ENCODE results near the gene ATP6V0E2.

ATP6V0E2 gene

GRCh38 chr7:149843566-149843965 lies 30.2 kb upstream of the ATP6V0E2 start:
- TF ChIP-seq TAF1 (IDR thresholded peaks at IDR 0.05; ENCODE audit: borderline replicate concordance, low read depth, low read length) (no peak), POLR2A (IDR thresholded peaks at IDR 0.05; ENCODE audit: low read depth, low read length) (no peak), POLR2AphosphoS5 (IDR thresholded peaks at IDR 0.05; ENCODE audit: low read depth, low read length) (no peak)
- FAIRE-seq, result no peak
- no peak for DNase-seq (ENCODE audit: insufficient read length)

- DNase-seq (ENCODE audit: insufficient read length) (no peak), FAIRE-seq (no peak)
- no peak for TF ChIP-seq TAF1 (IDR thresholded peaks at IDR 0.05; ENCODE audit: borderline replicate concordance, low read depth, low read length)
- no peak for TF ChIP-seq POLR2A (IDR thresholded peaks at IDR 0.05; ENCODE audit: low read depth, low read length)
- no peak for TF ChIP-seq POLR2AphosphoS5 (IDR thresholded peaks at IDR 0.05; ENCODE audit: low read depth, low read length)
Observed at GRCh38 chr7:149844445-149844844, 29.3 kb upstream of the ATP6V0E2 start.

GRCh38 chr7:149845257-149845980 lies 28.4 kb upstream of the ATP6V0E2 start:
- TF ChIP-seq POLR2A (IDR thresholded peaks at IDR 0.05; ENCODE audit: low read depth, low read length) (no peak), POLR2AphosphoS5 (IDR thresholded peaks at IDR 0.05; ENCODE audit: low read depth, low read length) (no peak), TAF1 (IDR thresholded peaks at IDR 0.05; ENCODE audit: borderline replicate concordance, low read depth, low read length) (no peak)
- no peak for FAIRE-seq
- DNase-seq (ENCODE audit: insufficient read length), result no peak

- TF ChIP-seq POLR2A (IDR thresholded peaks at IDR 0.05; ENCODE audit: low read depth, low read length), result no peak
- no peak for TF ChIP-seq POLR2AphosphoS5 (IDR thresholded peaks at IDR 0.05; ENCODE audit: low read depth, low read length)
- TF ChIP-seq TAF1 (IDR thresholded peaks at IDR 0.05; ENCODE audit: borderline replicate concordance, low read depth, low read length), result no peak
- DNase-seq (ENCODE audit: insufficient read length) (no peak), FAIRE-seq (no peak)
Observed at GRCh38 chr7:149846021-149846420, 27.7 kb upstream of the ATP6V0E2 start.

GRCh38 chr7:149846436-149847046 lies 27.2 kb upstream of the ATP6V0E2 start:
- DNase-seq (ENCODE audit: insufficient read length) (no peak), FAIRE-seq (no peak)
- TF ChIP-seq POLR2A (IDR thresholded peaks at IDR 0.05; ENCODE audit: low read depth, low read length) (no peak), POLR2AphosphoS5 (IDR thresholded peaks at IDR 0.05; ENCODE audit: low read depth, low read length) (no peak), TAF1 (IDR thresholded peaks at IDR 0.05; ENCODE audit: borderline replicate concordance, low read depth, low read length) (no peak)

- TF ChIP-seq POLR2A (IDR thresholded peaks at IDR 0.05; ENCODE audit: low read depth, low read length) (no peak), POLR2AphosphoS5 (IDR thresholded peaks at IDR 0.05; ENCODE audit: low read depth, low read length) (no peak), TAF1 (IDR thresholded peaks at IDR 0.05; ENCODE audit: borderline replicate concordance, low read depth, low read length) (no peak)
- no peak for FAIRE-seq
- DNase-seq (ENCODE audit: insufficient read length), result no peak
Observed at GRCh38 chr7:149849174-149849573, 24.6 kb upstream of the ATP6V0E2 start.

GRCh38 chr7:149850007-149850594 lies 23.7 kb upstream of the ATP6V0E2 start:
- no peak for DNase-seq (ENCODE audit: insufficient read length)
- no peak for TF ChIP-seq TAF1 (IDR thresholded peaks at IDR 0.05; ENCODE audit: borderline replicate concordance, low read depth, low read length)
- TF ChIP-seq POLR2AphosphoS5 (IDR thresholded peaks at IDR 0.05; ENCODE audit: low read depth, low read length), result no peak
- no peak for TF ChIP-seq POLR2A (IDR thresholded peaks at IDR 0.05; ENCODE audit: low read depth, low read length)
- no peak for FAIRE-seq

- FAIRE-seq, result no peak
- DNase-seq (ENCODE audit: insufficient read length), result no peak
- TF ChIP-seq TAF1 (IDR thresholded peaks at IDR 0.05; ENCODE audit: borderline replicate concordance, low read depth, low read length) (no peak), POLR2AphosphoS5 (IDR thresholded peaks at IDR 0.05; ENCODE audit: low read depth, low read length) (no peak), POLR2A (IDR thresholded peaks at IDR 0.05; ENCODE audit: low read depth, low read length) (no peak)
Observed at GRCh38 chr7:149850716-149851115, 23.1 kb upstream of the ATP6V0E2 start.

GRCh38 chr7:149851449-149851848 lies 22.3 kb upstream of the ATP6V0E2 start:
- DNase-seq (ENCODE audit: insufficient read length), result no peak
- TF ChIP-seq TAF1 (IDR thresholded peaks at IDR 0.05; ENCODE audit: borderline replicate concordance, low read depth, low read length) (no peak), POLR2AphosphoS5 (IDR thresholded peaks at IDR 0.05; ENCODE audit: low read depth, low read length) (no peak), POLR2A (IDR thresholded peaks at IDR 0.05; ENCODE audit: low read depth, low read length) (no peak)

GRCh38 chr7:149853157-149853556 lies 20.6 kb upstream of the ATP6V0E2 start:
- TF ChIP-seq TAF1 (IDR thresholded peaks at IDR 0.05; ENCODE audit: borderline replicate concordance, low read depth, low read length) (no peak), POLR2AphosphoS5 (IDR thresholded peaks at IDR 0.05; ENCODE audit: low read depth, low read length) (no peak), POLR2A (IDR thresholded peaks at IDR 0.05; ENCODE audit: low read depth, low read length) (no peak)
- DNase-seq (ENCODE audit: insufficient read length) (no peak), FAIRE-seq (no peak)

More at GRCh38 chr7:149851449-149851848, 22.3 kb upstream of the ATP6V0E2 start:
- no peak for FAIRE-seq

- no peak for FAIRE-seq
- DNase-seq (ENCODE audit: insufficient read length), result no peak
Observed at GRCh38 chr7:149854611-149855360, 19.0 kb upstream of the ATP6V0E2 start.

More at GRCh38 chr7:149854611-149855360, 19.0 kb upstream of the ATP6V0E2 start:
- TF ChIP-seq POLR2AphosphoS5 (IDR thresholded peaks at IDR 0.05; ENCODE audit: low read depth, low read length) (no peak), POLR2A (IDR thresholded peaks at IDR 0.05; ENCODE audit: low read depth, low read length) (no peak), TAF1 (IDR thresholded peaks at IDR 0.05; ENCODE audit: borderline replicate concordance, low read depth, low read length) (no peak)
